HG02852 (cell line): ENCODE results near the gene RFX7.

Source experiments
- ATAC-seq: cut with Tn5 transposase; IDR thresholded peaks from one replicate; pipeline ENCODE4 v1.9.1; 2021; ENCODE audit warnings: mild to moderate bottlenecking, moderate library complexity; ENCODE audit not compliant: unreplicated experiment

Gene RFX7

GRCh38 chr15:56052395-56053045 is 191.2 kb downstream of the RFX7 start:
- ATAC-seq: no peak

- no peak for ATAC-seq
Observed at GRCh38 chr15:56051676-56052075, 192.0 kb downstream of the RFX7 start.

- no peak for ATAC-seq
Observed at GRCh38 chr15:56049577-56049976, 194.1 kb downstream of the RFX7 start.

- no peak for ATAC-seq
Observed at GRCh38 chr15:56047354-56047753, 196.3 kb downstream of the RFX7 start.

GRCh38 chr15:56045068-56045748 is 198.5 kb downstream of the RFX7 start:
- no peak for ATAC-seq

- no peak for ATAC-seq
Observed at GRCh38 chr15:56042982-56043980, 200.4 kb downstream of the RFX7 start.

GRCh38 chr15:56042498-56042897 is 201.2 kb downstream of the RFX7 start:
- ATAC-seq: no peak

- ATAC-seq: no peak
Observed at GRCh38 chr15:56042031-56042430, 201.6 kb downstream of the RFX7 start.

- ATAC-seq: no peak
Observed at GRCh38 chr15:56040081-56041035, 203.3 kb downstream of the RFX7 start.

GRCh38 chr15:56038707-56039106 is 205.0 kb downstream of the RFX7 start:
- no peak for ATAC-seq

- ATAC-seq: no peak
Observed at GRCh38 chr15:56038015-56038414, 205.7 kb downstream of the RFX7 start.
